Stimulated activated CD4-positive, alpha-beta T cell treated with anti-CD3 and anti-CD28 coated beads, Interleukin-1b, Interleukin-23, amount 100 ng/mL, for 24 hours (primary cell): ENCODE results near the gene CLIP4.

Experiments used
- DNase-seq, 4 experiments: peaks; one replicate each; pipeline ENCODE4 v3.0.0-alpha.2; 2020; ENCODE audit warnings: low read depth in 4 of 4, low spot score in 1 of 4

CLIP4 gene

GRCh38 chr2:29184531-29184930 lies 69.3 kb downstream of the CLIP4 start:
- DNase-seq: no peak

DNA sequence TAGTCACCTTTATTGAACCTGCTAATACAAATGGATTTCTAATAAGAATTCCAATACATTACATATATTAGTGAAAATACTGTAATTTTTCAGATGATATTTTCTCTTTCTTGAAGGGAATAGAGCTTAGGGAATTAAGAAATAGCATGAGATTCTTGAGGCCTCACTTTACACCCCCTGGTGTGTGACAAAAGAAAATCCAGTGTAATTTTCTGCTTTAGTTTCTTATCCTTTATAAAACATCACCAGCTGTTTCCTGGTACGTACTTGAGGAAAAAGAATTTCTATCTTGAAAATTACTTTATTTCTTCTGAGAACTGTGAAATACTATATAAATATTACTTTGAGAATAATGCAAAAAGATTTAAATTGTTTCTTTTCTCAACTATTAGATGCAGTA lies 71.6 kb downstream of the CLIP4 start:
- DNase-seq: no peak

DNA sequence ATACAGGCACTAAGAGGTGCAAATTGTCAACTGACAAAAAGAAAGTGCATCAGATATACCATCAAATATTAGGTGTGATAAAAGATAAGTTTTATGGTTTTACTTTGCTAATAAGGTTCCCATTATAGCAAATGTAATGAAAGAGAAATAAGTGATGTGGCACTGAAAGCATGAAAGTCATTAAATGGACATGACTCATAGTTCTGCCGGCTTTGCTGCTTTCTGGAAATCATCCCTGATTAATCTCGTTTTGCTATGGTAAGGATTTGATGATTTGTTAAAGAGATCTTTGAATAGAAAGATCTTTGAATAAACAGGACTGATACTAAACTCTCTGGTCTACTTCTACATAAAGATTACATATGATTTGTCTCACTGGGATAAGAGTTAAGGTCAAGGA lies 72.7 kb downstream of the CLIP4 start:
- DNase-seq: no peak

DNA sequence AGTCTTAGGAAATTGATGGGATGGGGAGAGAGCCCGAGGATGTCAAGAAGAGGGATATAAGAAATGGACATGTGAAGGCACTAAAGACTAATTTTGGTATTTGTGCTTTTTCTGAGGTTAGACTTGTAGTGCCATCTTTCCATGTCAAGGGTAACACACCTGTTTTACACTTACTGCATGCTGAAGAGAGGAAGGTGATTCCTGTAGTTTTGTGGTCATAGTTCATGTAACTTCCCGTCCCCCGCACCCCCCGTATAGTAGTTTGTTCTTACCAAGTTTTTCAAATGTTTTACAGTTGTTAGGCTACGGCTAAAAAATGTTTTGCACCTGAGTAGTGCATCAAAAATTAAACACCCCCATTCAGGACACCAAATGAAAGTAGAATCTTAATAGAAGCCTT lies 73.8 kb downstream of the CLIP4 start:
- no peak for DNase-seq

DNA sequence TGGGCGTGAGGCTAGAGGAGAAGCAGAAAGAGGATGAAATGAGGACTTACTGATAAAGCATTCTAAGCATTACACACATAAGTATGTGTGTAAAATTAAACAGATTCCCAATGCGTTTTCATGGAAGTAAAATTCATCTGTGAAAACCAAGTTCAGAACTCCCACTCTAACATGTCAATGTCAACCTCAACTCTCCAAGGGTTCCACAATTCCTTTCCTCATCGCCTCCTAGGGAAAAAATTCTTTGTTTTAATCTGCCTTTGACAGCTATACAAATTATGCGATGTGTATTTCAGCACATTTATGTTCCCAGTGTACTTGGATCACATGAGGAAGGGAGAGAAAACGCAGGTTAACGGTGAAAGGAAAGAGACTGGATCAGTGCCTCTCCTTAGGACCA lies 76.6 kb downstream of the CLIP4 start:
- DNase-seq: no peak

DNA sequence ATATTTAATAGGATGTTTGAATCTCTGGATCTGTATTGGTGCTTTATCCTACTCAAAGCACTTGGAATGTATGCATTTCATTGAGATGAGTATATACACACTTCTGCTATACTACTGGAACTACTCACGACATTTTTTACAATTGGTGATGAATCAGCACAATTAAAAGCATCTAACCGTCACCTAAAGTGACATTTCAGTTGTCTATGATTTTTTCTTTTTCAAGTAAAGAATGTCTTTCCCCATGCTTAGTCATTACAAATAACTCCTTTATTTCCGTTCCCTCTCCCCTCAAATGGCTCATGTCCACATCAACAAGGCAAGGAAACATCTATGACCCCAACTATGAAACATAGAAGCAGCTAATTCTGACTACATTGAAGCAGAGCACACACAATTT lies 77.3 kb downstream of the CLIP4 start:
- no peak for DNase-seq

DNA sequence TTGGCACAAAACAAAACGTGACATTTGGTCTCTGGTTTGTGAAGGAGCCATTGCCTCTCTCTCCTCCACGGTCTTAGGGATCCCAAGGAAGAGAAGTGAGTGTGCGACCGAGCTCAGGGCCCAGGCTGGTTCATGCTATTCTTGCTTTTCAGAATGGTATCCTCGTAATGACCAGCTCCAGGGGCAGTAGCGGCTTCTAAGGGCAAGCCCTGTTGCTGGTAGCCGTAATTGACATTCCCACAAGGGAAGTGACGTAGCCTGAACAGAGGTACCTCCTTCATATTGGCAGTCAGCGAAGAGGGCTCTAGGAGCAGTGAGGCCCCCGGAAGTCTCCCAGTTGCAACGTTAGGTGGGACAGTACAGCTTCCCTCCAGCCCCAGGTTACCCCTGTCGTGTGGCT lies 77.9 kb downstream of the CLIP4 start:
- DNase-seq: no peak

- no peak for DNase-seq
These were observed 78.5 kb downstream of the CLIP4 start for GRCh38 chr2:29193681-29194080.

GRCh38 chr2:29195796-29196195 lies 80.6 kb downstream of the CLIP4 start:
- no peak for DNase-seq

DNA sequence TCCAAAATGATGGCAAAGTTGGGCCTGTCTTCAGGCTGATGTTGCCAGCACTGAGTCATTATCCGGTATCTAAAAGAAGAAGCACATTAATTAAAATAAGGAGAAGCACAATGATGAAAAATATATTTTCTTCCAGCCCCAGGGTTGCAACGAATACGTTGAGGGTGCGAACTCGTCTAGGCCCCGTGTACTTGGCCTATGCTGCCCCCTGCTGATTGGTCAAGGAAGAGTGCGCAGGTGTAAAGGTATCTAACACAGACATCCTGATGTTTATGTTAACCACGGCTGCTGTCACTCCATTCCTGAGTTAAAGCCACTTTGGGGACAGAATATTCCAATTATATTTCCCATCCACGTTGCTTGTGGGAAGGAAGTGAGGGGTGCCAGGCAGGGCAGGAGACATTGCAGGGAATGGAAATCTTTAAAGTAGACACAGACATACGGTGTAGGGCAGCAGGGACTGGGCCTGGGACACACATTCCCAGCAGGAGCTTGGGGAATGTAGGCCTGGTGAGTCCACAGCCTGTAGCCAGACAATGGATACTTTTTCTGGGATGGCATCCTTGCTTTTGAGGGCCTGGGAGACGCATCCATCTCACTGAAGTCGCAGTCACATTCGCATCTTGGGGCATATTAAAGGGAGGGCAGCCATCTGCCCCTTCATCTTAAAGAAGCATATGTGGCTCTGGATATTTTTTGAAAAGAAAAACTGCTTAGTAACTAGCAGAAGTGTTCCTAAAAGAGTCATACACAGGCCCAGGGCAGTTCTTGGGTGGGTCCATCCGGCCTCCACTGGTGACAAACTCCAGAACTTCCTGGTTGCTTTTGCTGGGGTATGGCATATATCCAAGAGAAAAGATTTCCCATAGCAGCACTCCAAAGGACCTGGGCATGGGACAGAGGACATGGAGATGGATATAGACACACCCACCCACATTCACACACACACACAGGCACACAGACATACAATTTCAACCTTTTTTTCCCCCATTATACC lies 81.9 kb downstream of the CLIP4 start:
- peak; percentile 59 to 67 (median 62) for DNase-seq

DNA sequence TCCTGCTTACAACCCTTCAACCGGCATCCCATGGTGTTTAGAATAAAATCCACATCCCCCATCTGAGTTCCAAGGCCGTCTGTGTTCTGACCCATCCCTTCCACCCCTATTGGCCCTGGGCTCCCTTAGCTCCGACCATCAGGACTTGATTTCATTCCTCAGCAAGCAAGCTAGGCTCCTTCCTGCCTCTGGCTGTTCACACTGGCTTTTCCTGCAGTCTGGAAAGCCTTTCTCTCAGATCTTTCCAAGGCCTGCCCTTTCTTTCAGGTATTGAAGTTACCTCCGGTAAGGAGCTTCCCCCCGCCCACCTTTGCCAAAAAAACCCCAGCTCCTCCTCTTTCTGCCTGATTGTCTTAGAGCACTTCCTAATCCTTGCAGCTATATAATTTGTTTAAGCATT lies 86.8 kb downstream of the CLIP4 start:
- DNase-seq: no peak

- no peak for DNase-seq
These were observed 87.7 kb downstream of the CLIP4 start for GRCh38 chr2:29202819-29203495.

GRCh38 chr2:29206941-29207340 lies 91.7 kb downstream of the CLIP4 start:
- no peak for DNase-seq

DNA sequence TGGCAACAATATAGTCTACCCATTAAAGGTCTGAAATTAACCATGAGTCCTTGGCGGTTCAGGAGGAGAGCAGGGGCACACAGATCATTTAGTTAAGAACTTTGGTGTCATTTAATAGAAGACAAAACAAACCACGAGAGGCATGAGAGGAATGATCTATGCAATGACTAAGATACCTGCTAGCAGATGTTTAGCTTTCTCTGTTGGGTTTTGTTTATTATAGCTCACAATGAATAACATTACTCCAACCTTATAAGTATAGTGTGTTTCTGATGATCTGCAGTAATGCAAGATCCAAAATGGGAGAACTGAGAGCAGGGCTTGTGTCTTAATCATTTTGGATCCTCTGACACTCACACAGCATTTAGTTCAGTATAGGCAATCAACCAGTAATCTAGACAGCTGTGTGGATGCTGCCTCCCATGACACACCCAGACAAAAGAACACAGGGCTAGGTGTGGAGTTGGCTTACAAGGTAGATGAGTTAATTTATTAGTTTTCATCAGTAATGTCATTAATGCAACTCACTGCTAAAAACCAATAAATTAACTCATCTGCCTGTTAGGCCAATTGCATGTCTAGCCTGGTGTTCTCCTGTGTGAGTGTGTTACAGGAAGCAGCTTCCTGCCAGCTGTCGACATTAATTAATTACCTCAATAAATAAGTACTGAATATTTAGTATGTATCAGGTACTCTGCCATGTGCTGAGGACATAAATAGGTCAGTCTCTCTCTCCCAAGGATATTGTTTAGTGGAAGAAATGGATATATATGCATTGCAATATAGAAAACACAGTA lies 92.3 kb downstream of the CLIP4 start:
- no peak for DNase-seq

DNA sequence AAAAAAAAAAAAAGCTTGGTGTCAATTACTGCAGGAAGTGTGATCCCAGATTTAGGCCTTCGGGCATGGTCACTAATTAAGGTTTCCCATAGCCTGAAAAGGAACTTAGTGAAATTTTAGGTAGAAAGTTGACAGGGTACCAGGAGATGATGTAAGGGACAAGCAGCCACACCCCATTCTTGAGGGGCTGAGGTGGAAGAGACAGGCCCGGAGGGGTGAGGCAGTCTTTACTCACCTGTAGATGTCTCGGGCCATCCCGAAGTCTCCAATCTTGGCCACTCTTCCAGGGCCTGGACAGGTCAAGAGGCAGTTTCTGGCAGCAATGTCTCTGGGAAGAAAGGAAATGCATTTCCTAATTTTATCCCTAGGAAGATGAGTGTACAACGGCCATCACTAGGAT lies 94.3 kb downstream of the CLIP4 start:
- DNase-seq: no peak

DNA sequence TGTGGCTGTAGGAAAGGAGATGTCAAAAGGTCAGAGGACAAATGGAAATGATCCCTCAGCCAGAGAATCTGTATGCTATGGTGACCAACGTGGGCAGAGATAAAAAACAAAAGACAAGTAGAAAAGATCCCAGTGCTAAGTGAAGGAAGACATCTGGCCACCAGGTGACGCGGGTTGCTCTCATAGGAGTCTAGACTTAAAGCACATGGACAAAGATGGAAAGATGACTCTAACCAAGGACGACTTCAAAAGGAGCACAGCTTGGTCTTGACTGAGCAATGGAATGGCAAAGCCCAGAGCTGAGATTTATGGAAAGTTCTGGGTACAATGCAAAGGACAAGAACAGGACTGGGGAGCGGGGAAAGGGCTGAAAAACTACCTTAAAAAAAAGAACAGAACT lies 96.8 kb downstream of the CLIP4 start:
- no peak for DNase-seq

GRCh38 chr2:29213888-29214291 lies 98.7 kb downstream of the CLIP4 start:
- no peak for DNase-seq

DNA sequence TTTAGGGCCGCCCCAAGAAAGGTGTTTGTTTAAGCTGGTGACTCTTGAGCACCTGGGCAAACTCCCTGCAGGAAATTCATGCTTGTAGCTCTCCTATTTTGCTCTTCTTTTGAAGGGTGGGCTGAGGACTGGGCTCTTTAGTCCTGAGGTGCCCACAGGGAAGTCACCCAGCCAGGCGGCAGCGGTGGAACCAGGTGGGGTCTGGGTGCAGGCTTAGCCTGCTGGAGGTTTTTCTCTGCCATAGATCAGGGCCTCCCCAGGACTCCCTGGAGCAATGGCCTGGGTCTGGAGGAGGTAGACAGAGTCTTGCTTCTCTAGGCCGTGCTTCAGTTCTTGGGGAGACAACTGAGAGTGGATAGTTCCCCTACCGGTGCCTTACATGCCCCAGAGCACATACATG lies 99.9 kb downstream of the CLIP4 start:
- DNase-seq: no peak

GRCh38 chr2:29215739-29216608 lies 100.8 kb downstream of the CLIP4 start:
- no peak for DNase-seq

DNA sequence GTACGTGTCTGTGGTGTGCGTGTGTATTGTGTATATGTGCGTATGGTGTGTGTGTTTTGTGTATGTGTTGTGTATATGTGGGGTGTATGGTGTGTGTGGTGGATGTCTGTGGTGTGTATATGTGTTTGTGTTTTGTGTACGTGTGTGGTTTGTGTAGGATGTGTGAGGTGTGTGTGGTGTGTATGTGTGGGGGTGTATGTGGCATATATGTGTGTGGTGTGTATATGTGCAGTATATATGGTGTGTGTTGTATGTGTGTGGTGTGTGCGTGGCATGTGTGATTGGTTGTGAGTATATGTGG lies 101.3 kb downstream of the CLIP4 start:
- DNase-seq: no peak

DNA sequence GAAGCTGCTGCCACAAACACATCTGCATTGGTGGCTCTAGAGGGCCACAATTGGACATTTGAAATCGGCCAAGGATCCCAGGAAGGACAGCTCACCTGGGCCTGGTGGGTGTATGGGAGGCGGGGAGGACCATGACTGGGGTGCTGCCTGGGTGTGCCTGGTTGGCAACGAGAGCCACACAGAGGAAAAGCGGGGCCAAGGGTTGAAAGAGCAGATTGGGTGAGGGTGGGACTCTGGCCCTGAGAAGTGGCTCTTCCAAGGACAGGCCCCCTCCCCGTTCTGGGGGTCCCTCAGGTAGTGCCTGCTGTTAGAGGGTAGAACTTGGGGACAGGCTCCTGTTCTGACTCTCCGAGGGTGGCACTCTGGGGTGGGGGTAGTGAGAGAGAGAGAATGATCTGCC lies 102.9 kb downstream of the CLIP4 start:
- no peak for DNase-seq
